GM23338 (cell line): ENCODE data around the gene PTPRF. TPM values are rescaled to one million over a fixed set of nuclear protein-coding genes. Genes with fewer than 3 reads are reported as not detected.

Experiments
- ATAC-seq: fragments of 200-7000 bp; cut with Tn5 transposase; 3 replicates; pipeline ENCODE4 v1.9.1; 2020
- DNase-seq: peaks from one replicate; pipeline ENCODE4 v3.0.0-alpha.2; 2015; ENCODE audit warnings: low spot score
- H2AFZ ChIP-seq: fragments of 200-600 bp; sonication (generic); 2 replicates; pipeline ENCODE4 v1.8.0; 2016; ENCODE audit warnings: antibody characterized with exemption, mild to moderate bottlenecking, moderate library complexity
- H3F3A ChIP-seq: fragments of 200-600 bp; sonication (generic); replicated peaks from 2 replicates; pipeline ENCODE4 v1.8.0; 2017; ENCODE audit warnings: antibody characterized with exemption, mixed run types, low read depth
- H3K27ac ChIP-seq: fragments of 200-600 bp; sonication (generic); 2 replicates; pipeline ENCODE4 v1.6.1; 2016; ENCODE audit warnings: low read depth
- H3K27me3 ChIP-seq: fragments of 200-600 bp; sonication (generic); 2 replicates; pipeline ENCODE4 v1.8.0; 2016; ENCODE audit warnings: mild to moderate bottlenecking, mixed run types, moderate library complexity; ENCODE audit not compliant: insufficient read depth
- H3K36me3 ChIP-seq: fragments of 200-600 bp; sonication (generic); 2 replicates; pipeline ENCODE4 v1.8.0; 2016; ENCODE audit warnings: mild to moderate bottlenecking; ENCODE audit not compliant: insufficient read depth
- H3K4me1 ChIP-seq: fragments of 200-600 bp; sonication (generic); 2 replicates; pipeline ENCODE4 v1.8.0; 2016; ENCODE audit warnings: mild to moderate bottlenecking, moderate library complexity; ENCODE audit not compliant: insufficient read depth
- H3K4me2 ChIP-seq: fragments of 200-600 bp; sonication (generic); 2 replicates; pipeline ENCODE4 v1.7.1; 2017; ENCODE audit warnings: mixed run types
- H3K4me3 ChIP-seq: fragments of 200-600 bp; sonication (generic); 2 replicates; pipeline ENCODE4 v1.6.1; 2016; ENCODE audit warnings: mixed run types
- H3K79me2 ChIP-seq: fragments of 200-600 bp; sonication (generic); replicated peaks from 2 replicates; pipeline ENCODE4 v1.8.0; 2017; ENCODE audit warnings: mild to moderate bottlenecking; ENCODE audit not compliant: insufficient read depth
- H3K9me2 ChIP-seq: fragments of 200-600 bp; sonication (generic); 2 replicates; pipeline ENCODE4 v1.8.0; 2017; ENCODE audit not compliant: insufficient read depth
- H4K20me1 ChIP-seq: fragments of 200-600 bp; sonication (generic); replicated peaks from 2 replicates; pipeline ENCODE4 v1.8.0; 2017; ENCODE audit warnings: mild to moderate bottlenecking; ENCODE audit not compliant: insufficient read depth
- H3K27ac Mint-ChIP-seq: 2 replicates; pipeline ENCODE4 v1.8.0; 2020; ENCODE audit warnings: inconsistent platforms, mild to moderate bottlenecking, moderate library complexity, mixed read lengths
- H3K27me3 Mint-ChIP-seq: 3 replicates; pipeline ENCODE4 v1.8.0; 2022; ENCODE audit warnings: low read depth, mild to moderate bottlenecking, moderate library complexity, mixed read lengths, inconsistent platforms; ENCODE audit not compliant: insufficient read depth, poor library complexity
- H3K36me3 Mint-ChIP-seq: 3 replicates; pipeline ENCODE4 v1.8.0; 2021; ENCODE audit warnings: low read depth, mild to moderate bottlenecking, inconsistent platforms, moderate library complexity, mixed read lengths
- H3K4me1 Mint-ChIP-seq: 3 replicates; pipeline ENCODE4 v1.8.0; 2020; ENCODE audit warnings: mild to moderate bottlenecking, inconsistent platforms, mixed read lengths
- H3K4me3 Mint-ChIP-seq: 3 replicates; pipeline ENCODE4 v1.8.0; 2021; ENCODE audit warnings: moderate library complexity, mild to moderate bottlenecking, inconsistent platforms, mixed read lengths
- H3K9me3 Mint-ChIP-seq: 3 replicates; pipeline ENCODE4 v1.8.0; 2020; ENCODE audit warnings: moderate library complexity, mild to moderate bottlenecking, inconsistent platforms, mixed read lengths
- CREB1 ChIP-seq: fragments of 250-450 bp; sonication (Bioruptor Pico); IDR thresholded peaks from 2 replicates; pipeline ENCODE4 v1.5.0; 2020; ENCODE audit warnings: low read depth, mild to moderate bottlenecking, moderate library complexity
- ETS1 ChIP-seq: IDR thresholded peaks from 2 replicates; pipeline ENCODE4 v1.6.1; 2016; ENCODE audit warnings: antibody characterized with exemption
- EZH2 ChIP-seq: fragments of 200-600 bp; sonication (generic); IDR thresholded peaks from one replicate; pipeline ENCODE4 v1.8.0; 2017; ENCODE audit warnings: antibody characterized with exemption, mild to moderate bottlenecking, low read depth; ENCODE audit not compliant: unreplicated experiment
- EZH2phosphoT487 ChIP-seq: fragments of 200-600 bp; sonication (generic); IDR thresholded peaks from one replicate; pipeline ENCODE4 v1.8.1; 2018; ENCODE audit warnings: antibody characterized with exemption; ENCODE audit not compliant: unreplicated experiment
- JUNB ChIP-seq: IDR thresholded peaks from one replicate; pipeline ENCODE4 v1.6.1; 2016; ENCODE audit warnings: antibody characterized with exemption; ENCODE audit not compliant: unreplicated experiment
- NANOG ChIP-seq: IDR thresholded peaks from 2 replicates; pipeline ENCODE4 v1.6.1; 2016; ENCODE audit warnings: antibody characterized with exemption, borderline replicate concordance
- STAT1 ChIP-seq: IDR thresholded peaks from one replicate; pipeline ENCODE4 v1.6.1; 2016; ENCODE audit warnings: antibody characterized with exemption; ENCODE audit not compliant: unreplicated experiment
- ZNF114 ChIP-seq: fragments of 250-450 bp; sonication (Bioruptor Pico); IDR thresholded peaks from 2 replicates; pipeline ENCODE4 v1.5.0; 2020; ENCODE audit warnings: mild to moderate bottlenecking, moderate library complexity
- ZNF331 ChIP-seq: fragments of 250-450 bp; sonication (Bioruptor Pico); IDR thresholded peaks from 2 replicates; pipeline ENCODE4 v1.5.0; 2020; ENCODE audit warnings: low read depth, mild to moderate bottlenecking, moderate library complexity
- polyA plus RNA-seq: library from polyadenylated mRNA; unstranded; fragments of >200 nt; fragmentation: Nextera tagmentation; extraction: Ambion mirVana; gene quantifications from 2 replicates; pipeline ENCODE4 v1.2.1, GENCODE V29; 2016
- total RNA-seq: library from RNA; depleted of rRNA; stranded (reverse); fragments of >200 nt; shearing (Covaris generic); gene quantifications from 2 replicates; pipeline ENCODE4 v1.2.3, GENCODE V29; 2014
- TF ChIP-seq, protein P1 (sequence below), 2 experiments: fragments of 200-600 bp in 1 of 2; sonication (generic) in 1 of 2; conservative IDR thresholded peaks; 2 replicates each; pipeline versions ENCODE4 v1.5.1 to v1.6.1; 2016 to 2017; ENCODE audit warnings: antibody characterized with exemption in 2 of 2, low read depth in 2 of 2, mild to moderate bottlenecking in 2 of 2, moderate library complexity in 1 of 2
- TF ChIP-seq, protein P2 (sequence below): IDR thresholded peaks from one replicate; pipeline ENCODE4 v1.6.1; 2018; ENCODE audit warnings: antibody characterized with exemption; ENCODE audit not compliant: unreplicated experiment

PTPRF gene
- total and polyA plus RNA-seq, 2 experiments from 2014 or later = 52.4 to 173 TPM

- TF ChIP-seq, protein P1, sequence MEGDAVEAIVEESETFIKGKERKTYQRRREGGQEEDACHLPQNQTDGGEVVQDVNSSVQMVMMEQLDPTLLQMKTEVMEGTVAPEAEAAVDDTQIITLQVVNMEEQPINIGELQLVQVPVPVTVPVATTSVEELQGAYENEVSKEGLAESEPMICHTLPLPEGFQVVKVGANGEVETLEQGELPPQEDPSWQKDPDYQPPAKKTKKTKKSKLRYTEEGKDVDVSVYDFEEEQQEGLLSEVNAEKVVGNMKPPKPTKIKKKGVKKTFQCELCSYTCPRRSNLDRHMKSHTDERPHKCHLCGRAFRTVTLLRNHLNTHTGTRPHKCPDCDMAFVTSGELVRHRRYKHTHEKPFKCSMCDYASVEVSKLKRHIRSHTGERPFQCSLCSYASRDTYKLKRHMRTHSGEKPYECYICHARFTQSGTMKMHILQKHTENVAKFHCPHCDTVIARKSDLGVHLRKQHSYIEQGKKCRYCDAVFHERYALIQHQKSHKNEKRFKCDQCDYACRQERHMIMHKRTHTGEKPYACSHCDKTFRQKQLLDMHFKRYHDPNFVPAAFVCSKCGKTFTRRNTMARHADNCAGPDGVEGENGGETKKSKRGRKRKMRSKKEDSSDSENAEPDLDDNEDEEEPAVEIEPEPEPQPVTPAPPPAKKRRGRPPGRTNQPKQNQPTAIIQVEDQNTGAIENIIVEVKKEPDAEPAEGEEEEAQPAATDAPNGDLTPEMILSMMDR (conservative IDR thresholded peaks at IDR 0.05; ENCODE audit: low read depth in 2 of 2) = no peak
- TF ChIP-seq ETS1 (no peak), ZNF331 (CRISPR knock-in tag) (no peak), ZNF114 (CRISPR knock-in tag) (no peak), CREB1 (CRISPR knock-in tag) (peak; percentile 57)
Measured at GRCh38 chr1:43660355-43660754, 129.7 kb downstream of the PTPRF start (continued).

- peaks cover 4% of the 10 kb centered on the region for H3K27me3 Mint-ChIP-seq
- Histone ChIP-seq H3K79me2 (peaks cover 72% of the 10 kb centered on the region), H4K20me1 (peaks cover 29% of the 10 kb centered on the region), H2AFZ (no peak overlapping the region), H3K4me1 (peaks cover 14% of the 10 kb centered on the region), H3K4me3 (no peak overlapping the region), H3K27me3 (no peaks in the 10 kb centered on the region), H3K9me2 (no peaks in the 10 kb centered on the region), H3K27ac (peak overlapping the region; percentile 64), H3K36me3 (peaks cover 84% of the 10 kb centered on the region), H3K4me2 (no peak overlapping the region), H3F3A (peaks cover 21% of the 10 kb centered on the region; the same call in 1 of the 2 replicates)
- no peak overlapping the region for H3K4me3 Mint-ChIP-seq
- TF ChIP-seq NANOG (no peak), ZNF114 (CRISPR knock-in tag) (no peak), STAT1 (no peak), EZH2 (no peak), CREB1 (CRISPR knock-in tag) (no peak), ZNF331 (CRISPR knock-in tag) (no peak), ETS1 (no peak), JUNB (no peak), EZH2phosphoT487 (no peak)
- TF ChIP-seq, protein P2, sequence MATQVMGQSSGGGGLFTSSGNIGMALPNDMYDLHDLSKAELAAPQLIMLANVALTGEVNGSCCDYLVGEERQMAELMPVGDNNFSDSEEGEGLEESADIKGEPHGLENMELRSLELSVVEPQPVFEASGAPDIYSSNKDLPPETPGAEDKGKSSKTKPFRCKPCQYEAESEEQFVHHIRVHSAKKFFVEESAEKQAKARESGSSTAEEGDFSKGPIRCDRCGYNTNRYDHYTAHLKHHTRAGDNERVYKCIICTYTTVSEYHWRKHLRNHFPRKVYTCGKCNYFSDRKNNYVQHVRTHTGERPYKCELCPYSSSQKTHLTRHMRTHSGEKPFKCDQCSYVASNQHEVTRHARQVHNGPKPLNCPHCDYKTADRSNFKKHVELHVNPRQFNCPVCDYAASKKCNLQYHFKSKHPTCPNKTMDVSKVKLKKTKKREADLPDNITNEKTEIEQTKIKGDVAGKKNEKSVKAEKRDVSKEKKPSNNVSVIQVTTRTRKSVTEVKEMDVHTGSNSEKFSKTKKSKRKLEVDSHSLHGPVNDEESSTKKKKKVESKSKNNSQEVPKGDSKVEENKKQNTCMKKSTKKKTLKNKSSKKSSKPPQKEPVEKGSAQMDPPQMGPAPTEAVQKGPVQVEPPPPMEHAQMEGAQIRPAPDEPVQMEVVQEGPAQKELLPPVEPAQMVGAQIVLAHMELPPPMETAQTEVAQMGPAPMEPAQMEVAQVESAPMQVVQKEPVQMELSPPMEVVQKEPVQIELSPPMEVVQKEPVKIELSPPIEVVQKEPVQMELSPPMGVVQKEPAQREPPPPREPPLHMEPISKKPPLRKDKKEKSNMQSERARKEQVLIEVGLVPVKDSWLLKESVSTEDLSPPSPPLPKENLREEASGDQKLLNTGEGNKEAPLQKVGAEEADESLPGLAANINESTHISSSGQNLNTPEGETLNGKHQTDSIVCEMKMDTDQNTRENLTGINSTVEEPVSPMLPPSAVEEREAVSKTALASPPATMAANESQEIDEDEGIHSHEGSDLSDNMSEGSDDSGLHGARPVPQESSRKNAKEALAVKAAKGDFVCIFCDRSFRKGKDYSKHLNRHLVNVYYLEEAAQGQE = no peak
- ATAC-seq (no peak), DNase-seq (no peak)
- peaks cover 97% of the 10 kb centered on the region for H3K36me3 Mint-ChIP-seq
- H3K9me3 Mint-ChIP-seq = no peaks in the 10 kb centered on the region; the same call in 1 of the 3 replicates
- H3K27ac Mint-ChIP-seq = no peak overlapping the region; the same call in 1 of the 2 replicates
- peaks cover 16% of the 10 kb centered on the region for H3K4me1 Mint-ChIP-seq
Measured at GRCh38 chr1:43664369-43664768, 133.7 kb downstream of the PTPRF start.
